GM12878 (cell line): Measurements from ENCODE around the gene ALG8. TPM values are rescaled to one million over a fixed set of nuclear protein-coding genes. Genes with fewer than 3 reads are reported as not detected.

Experiments
- ATAC-seq: fragments of 200-7000 bp; cut with Tn5 transposase; 3 replicates; pipeline ENCODE4 v1.9.1; 2020; ENCODE audit warnings: mild to moderate bottlenecking, moderate library complexity
- BruUV-seq: library from RNA; stranded (reverse); fragments of 400-500 nt; replicated peaks from 2 replicates; lab custom pipeline; 2021; lab: Mats Ljungman, UMichigan
- CTCF ChIA-PET: fragments of 300-600 bp; sonication (Branson Sonifier 250); formaldehyde crosslinking; extraction: SDS; loops from one replicate; lab custom pipeline; 2021; ENCODE audit warnings: inconsistent platforms; lab: Yijun Ruan, JAX
- POLR2A ChIA-PET: fragments of 350-600 bp; formaldehyde crosslinking; extraction: SDS; loops from one replicate; lab custom pipeline; 2021; ENCODE audit warnings: inconsistent platforms; lab: Charles Lee
- RAD21 ChIA-PET: fragments of 300-600 bp; sonication (Branson Sonifier 250); formaldehyde crosslinking; loops from one replicate; lab custom pipeline; 2023; ENCODE audit warnings: antibody characterized with exemption; ENCODE audit not compliant: unreplicated experiment; lab: Charles Lee
- SMC1A ChIA-PET: fragments of 300-600 bp; sonication (Branson Sonifier 250); formaldehyde crosslinking; loops from one replicate; lab custom pipeline; 2023; ENCODE audit not compliant: unreplicated experiment, uncharacterized antibody; lab: Charles Lee
- DNase-seq: peaks from one replicate; pipeline ENCODE4 v3.0.0-alpha.2; 2011; ENCODE audit warnings: low read depth, low spot score
- FAIRE-seq: peaks from 3 replicates; lab custom pipeline; 2011; peaks lifted over from hg19 to GRCh38; lab: Jason Lieb, UNC
- H2AFZ ChIP-seq: 2 replicates; pipeline ENCODE4 v1.6.0; 2011; ENCODE audit warnings: low read depth, low read length, control low read depth; ENCODE audit not compliant: control insufficient read depth
- H3K27ac ChIP-seq: 2 replicates; pipeline ENCODE4 v1.5.1; 2011; ENCODE audit warnings: control low read depth; ENCODE audit not compliant: control insufficient read depth, insufficient read depth
- H3K27me3 ChIP-seq, 2 experiments: replicated peaks in 1 of 2; 2 replicates each; pipeline versions ENCODE4 v1.6.0 to v1.6.1; 2011; ENCODE audit warnings: low read length in 1 of 2; ENCODE audit not compliant: control insufficient read depth in 2 of 2, insufficient read depth in 2 of 2
- H3K36me3 ChIP-seq, 2 experiments: 2 replicates each; pipeline ENCODE4 v1.5.1; 2011; ENCODE audit warnings: low read length in 1 of 2; ENCODE audit not compliant: control insufficient read depth in 2 of 2, insufficient read depth in 2 of 2
- H3K4me1 ChIP-seq: 2 replicates; pipeline ENCODE4 v1.6.1; 2011; ENCODE audit warnings: mild to moderate bottlenecking, low read length, moderate library complexity, mixed read lengths; ENCODE audit not compliant: control insufficient read depth, insufficient read depth
- H3K4me2 ChIP-seq: 2 replicates; pipeline ENCODE4 v1.6.0; 2011; ENCODE audit warnings: control low read depth; ENCODE audit not compliant: control insufficient read depth, insufficient read depth
- H3K4me3 ChIP-seq: fragments of 200-600 bp; sonication (generic); 2 replicates; pipeline ENCODE4 v1.5.1; 2016
- H3K79me2 ChIP-seq: 2 replicates; pipeline ENCODE4 v1.6.0; 2011; ENCODE audit warnings: low read length; ENCODE audit not compliant: control insufficient read depth, insufficient read depth
- H3K9ac ChIP-seq: 2 replicates; pipeline ENCODE4 v1.8.0; 2011; ENCODE audit warnings: low read length, control low read depth, mixed read lengths; ENCODE audit not compliant: control insufficient read depth, insufficient read depth
- H3K9me3 ChIP-seq: replicated peaks from 3 replicates; pipeline ENCODE4 v1.5.1; 2011; ENCODE audit warnings: mild to moderate bottlenecking, low read length; ENCODE audit not compliant: control insufficient read depth, insufficient read depth
- H4K20me1 ChIP-seq: 2 replicates; pipeline ENCODE4 v1.6.0; 2011; ENCODE audit not compliant: control insufficient read depth, insufficient read depth
- CHD2 ChIP-seq: IDR thresholded peaks from 2 replicates; pipeline ENCODE4 v1.6.1; 2011; ENCODE audit warnings: low read depth, low read length, improper control_type of control experiment, borderline replicate concordance
- EED ChIP-seq: sonication (generic); IDR thresholded peaks from 2 replicates; pipeline ENCODE4 v1.6.1; 2016; ENCODE audit warnings: antibody characterized with exemption, low read depth
- MTA2 ChIP-seq: fragments of 450-650 bp; IDR thresholded peaks from 2 replicates; pipeline ENCODE4 v1.6.1; 2016; ENCODE audit warnings: low read depth, mild to moderate bottlenecking, moderate library complexity
- MXI1 ChIP-seq: fragments of 150-350 bp; IDR thresholded peaks from 2 replicates; pipeline ENCODE4 v1.6.1; 2011; ENCODE audit warnings: low read depth, mild to moderate bottlenecking, inconsistent platforms, low read length, improper control_type of control experiment
- SMARCA5 ChIP-seq: fragments of 450-650 bp; IDR thresholded peaks from 2 replicates; pipeline ENCODE4 v1.6.1; 2017; ENCODE audit warnings: mild to moderate bottlenecking
- TARDBP ChIP-seq: IDR thresholded peaks from 2 replicates; pipeline ENCODE4 v1.6.1; 2016; ENCODE audit warnings: borderline replicate concordance
- WGBS: methylation state at CpG from one replicate; pipeline ENCODE4 v1.1.6; 2016; ENCODE audit warnings: low lambda C conversion rate; ENCODE audit not compliant: insufficient replicate concordance, insufficient coverage; ENCODE audit errors: missing lambda C conversion rate; 5-methylcytosine and 5-hydroxymethylcytosine counted together
- in situ Hi-C: fragments of 300-500 bp; cut with MboI; formaldehyde crosslinking; loops from 9 replicates; pipeline ENCODE4 v1.14.3; 2018; ENCODE audit warnings: mixed read lengths
- intact Hi-C: fragments of 100-400 bp; cut with micrococcal nuclease; formaldehyde crosslinking; loops from one replicate; pipeline ENCODE4 v1.14.2; 2022; ENCODE audit not compliant: unreplicated experiment
- polyA plus RNA-seq, 11 experiments: library from polyadenylated mRNA; depleted of rRNA in 4 of 11; unstranded in 6 of 11; stranded (reverse) in 5 of 11; fragments of >200 nt; fragmentation: Nextera tagmentation in 4 of 11; fragmentation: Illumina TruSeq in 1 of 11; extraction: Ambion mirVana in 4 of 11; extraction: Trizol in 1 of 11; gene quantifications; 1 replicate in 1 of 11; 2 replicates in 10 of 11; pipeline versions ENCODE4 v1.2.1 to v1.2.3, GENCODE V29; 2011 to 2016; ENCODE audit warnings: inconsistent platforms in 2 of 11, missing spikeins in 2 of 11, low read depth in 1 of 11
- total RNA-seq, 4 experiments: library from RNA; depleted of rRNA in 3 of 4; stranded (reverse); fragments of >200 nt in 3 of 4; fragmentation: Illumina TruSeq in 1 of 4; extraction: Trizol in 1 of 4; gene quantifications; 2 replicates each; pipeline versions ENCODE4 v1.2.1 to v1.2.3, GENCODE V29; 2013 to 2021
- TF ChIP-seq, protein P1 (sequence below): fragments of 450-650 bp; formaldehyde crosslinking; IDR thresholded peaks from 2 replicates; pipeline ENCODE4 v1.4.0; 2020; ENCODE audit warnings: mild to moderate bottlenecking, moderate library complexity

The ALG8 gene
- total and polyA plus RNA-seq, 10 of the 15 experiments (the other 5 are each of a cell fraction or from before 2014, with no cell fraction given): 45.7 to 105 (median 68.4) TPM

DNA sequence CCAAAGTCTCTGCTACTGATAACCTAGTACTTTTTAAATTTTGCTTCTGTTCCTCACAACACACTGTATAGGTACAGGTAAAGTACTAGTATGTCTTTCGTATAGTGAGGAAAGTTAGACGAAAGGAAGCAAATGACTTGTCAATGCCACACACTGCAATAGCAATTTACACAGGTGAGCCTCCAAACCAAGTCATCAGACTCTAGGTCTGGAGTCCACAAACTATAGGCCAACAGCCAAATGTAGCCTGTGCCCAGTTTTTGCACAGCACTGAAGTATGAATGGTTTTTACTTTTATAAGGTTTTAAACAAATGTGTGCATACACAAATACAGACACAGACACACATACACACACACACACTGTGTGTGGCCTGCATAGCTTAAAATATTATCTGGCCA lies 28.1 kb downstream of the ALG8 start:
- H3K27ac ChIP-seq: no peak overlapping the region
- ChIA-PET CTCF (interaction anchor here (0.5 to 1.0 kb wide), 2 partner anchors 8 to 16 kb away, joined by 3 read pairs; no protein-coding TSS in a partner anchor), POLR2A (interaction anchor here (0.5 to 0.7 kb wide), 2 partner anchors 10 to 16 kb away, joined by 3 to 4 read pairs; no protein-coding TSS in a partner anchor), RAD21 (no interaction called here), SMC1A (interaction anchor here (0.9 kb wide), 1 partner anchor 16 kb away, joined by 3 read pairs; no protein-coding TSS in a partner anchor)
- 97% methylated on average over 2 of the region's 2 CpGs for WGBS
- no peaks in the 10 kb centered on the region for H3K27me3 ChIP-seq
- H2AFZ ChIP-seq: no peak overlapping the region
- H3K79me2 ChIP-seq: no peaks in the 10 kb centered on the region
- in situ Hi-C loops (no loop called here), intact Hi-C loops (no loop called here)
- no peak for TF ChIP-seq MXI1
- TF ChIP-seq, protein P1, sequence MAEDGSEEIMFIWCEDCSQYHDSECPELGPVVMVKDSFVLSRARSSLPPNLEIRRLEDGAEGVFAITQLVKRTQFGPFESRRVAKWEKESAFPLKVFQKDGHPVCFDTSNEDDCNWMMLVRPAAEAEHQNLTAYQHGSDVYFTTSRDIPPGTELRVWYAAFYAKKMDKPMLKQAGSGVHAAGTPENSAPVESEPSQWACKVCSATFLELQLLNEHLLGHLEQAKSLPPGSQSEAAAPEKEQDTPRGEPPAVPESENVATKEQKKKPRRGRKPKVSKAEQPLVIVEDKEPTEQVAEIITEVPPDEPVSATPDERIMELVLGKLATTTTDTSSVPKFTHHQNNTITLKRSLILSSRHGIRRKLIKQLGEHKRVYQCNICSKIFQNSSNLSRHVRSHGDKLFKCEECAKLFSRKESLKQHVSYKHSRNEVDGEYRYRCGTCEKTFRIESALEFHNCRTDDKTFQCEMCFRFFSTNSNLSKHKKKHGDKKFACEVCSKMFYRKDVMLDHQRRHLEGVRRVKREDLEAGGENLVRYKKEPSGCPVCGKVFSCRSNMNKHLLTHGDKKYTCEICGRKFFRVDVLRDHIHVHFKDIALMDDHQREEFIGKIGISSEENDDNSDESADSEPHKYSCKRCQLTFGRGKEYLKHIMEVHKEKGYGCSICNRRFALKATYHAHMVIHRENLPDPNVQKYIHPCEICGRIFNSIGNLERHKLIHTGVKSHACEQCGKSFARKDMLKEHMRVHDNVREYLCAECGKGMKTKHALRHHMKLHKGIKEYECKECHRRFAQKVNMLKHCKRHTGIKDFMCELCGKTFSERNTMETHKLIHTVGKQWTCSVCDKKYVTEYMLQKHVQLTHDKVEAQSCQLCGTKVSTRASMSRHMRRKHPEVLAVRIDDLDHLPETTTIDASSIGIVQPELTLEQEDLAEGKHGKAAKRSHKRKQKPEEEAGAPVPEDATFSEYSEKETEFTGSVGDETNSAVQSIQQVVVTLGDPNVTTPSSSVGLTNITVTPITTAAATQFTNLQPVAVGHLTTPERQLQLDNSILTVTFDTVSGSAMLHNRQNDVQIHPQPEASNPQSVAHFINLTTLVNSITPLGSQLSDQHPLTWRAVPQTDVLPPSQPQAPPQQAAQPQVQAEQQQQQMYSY: no peak
- no peak for TF ChIP-seq SMARCA5
- no peak for TF ChIP-seq CHD2
- TF ChIP-seq EED: no peak
- no peak for TF ChIP-seq MTA2
- TF ChIP-seq TARDBP: no peak
- no peaks in the 10 kb centered on the region for H3K9me3 ChIP-seq
- H3K4me1 ChIP-seq: peaks cover 3% of the 10 kb centered on the region; the same call in 1 of the 2 replicates
- H3K36me3 ChIP-seq: peaks cover 0 to 6% of the 10 kb centered on the region in 2 experiments; a peak in 1 of 4 replicates
- H3K4me2 ChIP-seq: no peak overlapping the region
- BruUV-seq: no TSS peak
- H4K20me1 ChIP-seq: no peaks in the 10 kb centered on the region
- FAIRE-seq (no peak), ATAC-seq (no peak), DNase-seq (no peak)
- H3K4me3 ChIP-seq: no peak overlapping the region
- H3K9ac ChIP-seq: no peak overlapping the region
